Keratinocyte (primary cell): Measurements from ENCODE around the gene MS4A14. TPM values are rescaled to one million over a fixed set of nuclear protein-coding genes. Genes with fewer than 3 reads are reported as not detected.

Source experiments
- DNase-seq: peaks from one replicate; pipeline ENCODE4 v3.0.0-alpha.2; 2011; ENCODE audit warnings: low read depth, missing footprints, low spot score
- FAIRE-seq: peaks from 2 replicates; lab custom pipeline; 2011; peaks lifted over from hg19 to GRCh38; lab: Jason Lieb, UNC
- H2AFZ ChIP-seq: 2 replicates; pipeline ENCODE4 v1.6.0; 2012; ENCODE audit warnings: low read length, control low read depth, inconsistent platforms; ENCODE audit not compliant: control insufficient read depth
- H3K27ac ChIP-seq: 2 replicates; pipeline ENCODE4 v1.5.1; 2011; ENCODE audit warnings: low read length; ENCODE audit not compliant: control insufficient read depth, insufficient read depth
- H3K27me3 ChIP-seq: 3 replicates; pipeline ENCODE4 v1.6.0; 2011; ENCODE audit warnings: low read length; ENCODE audit not compliant: control insufficient read depth, insufficient read depth; ENCODE audit errors: extremely low read depth
- H3K36me3 ChIP-seq, 2 experiments: 2 replicates in 1 of 2; 3 replicates in 1 of 2; pipeline ENCODE4 v1.5.1; 2011; ENCODE audit warnings: low read length in 2 of 2, mild to moderate bottlenecking in 1 of 2; ENCODE audit not compliant: control insufficient read depth in 2 of 2, insufficient read depth in 2 of 2; ENCODE audit errors: extremely low read depth in 1 of 2
- H3K4me1 ChIP-seq: 3 replicates; pipeline ENCODE4 v1.5.1; 2011; ENCODE audit warnings: low read length; ENCODE audit not compliant: control insufficient read depth, insufficient read depth; ENCODE audit errors: extremely low read depth
- H3K4me2 ChIP-seq: 3 replicates; pipeline ENCODE4 v1.6.0; 2011; ENCODE audit warnings: low read depth, low read length; ENCODE audit not compliant: control insufficient read depth, insufficient read depth; ENCODE audit errors: extremely low read depth
- H3K4me3 ChIP-seq, 3 experiments: fragments of 200-600 bp in 1 of 3; sonication (generic) in 1 of 3; 2 replicates in 2 of 3; 3 replicates in 1 of 3; pipeline ENCODE4 v1.5.1; 2011 to 2016; ENCODE audit warnings: low read length in 3 of 3, mild to moderate bottlenecking in 3 of 3, control low read depth in 2 of 3, inconsistent platforms in 1 of 3, low read depth in 1 of 3, mixed read lengths in 1 of 3, mixed run types in 1 of 3, moderate library complexity in 1 of 3; ENCODE audit not compliant: control insufficient read depth in 2 of 3, insufficient read depth in 2 of 3; ENCODE audit errors: extremely low read depth in 1 of 3
- H3K79me2 ChIP-seq: 2 replicates; pipeline ENCODE4 v1.6.0; 2012; ENCODE audit warnings: low read length; ENCODE audit not compliant: control insufficient read depth, insufficient read depth
- H3K9ac ChIP-seq: 3 replicates; pipeline ENCODE4 v1.6.0; 2011; ENCODE audit warnings: low read length; ENCODE audit not compliant: control insufficient read depth, insufficient read depth; ENCODE audit errors: extremely low read depth
- H3K9me1 ChIP-seq: 3 replicates; pipeline ENCODE4 v1.6.0; 2011; ENCODE audit warnings: low read length; ENCODE audit not compliant: control insufficient read depth, insufficient read depth; ENCODE audit errors: extremely low read depth
- H3K9me3 ChIP-seq: 2 replicates; pipeline ENCODE4 v1.5.1; 2012; ENCODE audit warnings: low read depth, low read length; ENCODE audit not compliant: control insufficient read depth
- H4K20me1 ChIP-seq: 3 replicates; pipeline ENCODE4 v1.6.0; 2011; ENCODE audit warnings: low read length; ENCODE audit not compliant: control insufficient read depth, insufficient read depth; ENCODE audit errors: extremely low read depth
- CTCF ChIP-seq, 3 experiments: IDR thresholded peaks in 1 of 3; conservative IDR thresholded peaks in 1 of 3; optimal IDR thresholded peaks in 1 of 3; 2 replicates in 2 of 3; 3 replicates in 1 of 3; pipeline versions ENCODE3 to v1.5.1; 2011; ENCODE audit warnings: low read length in 3 of 3, mild to moderate bottlenecking in 3 of 3, moderate library complexity in 2 of 3, control low read depth in 1 of 3, inconsistent platforms in 1 of 3; ENCODE audit not compliant: insufficient read depth in 2 of 3; ENCODE audit errors: extremely low read depth in 1 of 3
- EZH2 ChIP-seq: IDR thresholded peaks from one replicate; pipeline ENCODE4 v1.6.1; 2012; ENCODE audit warnings: inconsistent platforms, mild to moderate bottlenecking, low read length, moderate library complexity
- dilution Hi-C: fragments of 300-500 bp; cut with MboI; formaldehyde crosslinking; loops from one replicate; pipeline ENCODE4 v1.7.0; 2020; ENCODE audit warnings: low sequenced_read_pairs; ENCODE audit not compliant: extremely low pct_ligation_motif_present
- polyA minus RNA-seq, 3 experiments: library from RNA; depleted of rRNA, polyadenylated mRNA; stranded (reverse); fragments of >200 nt; gene quantifications; 1 replicate in 1 of 3; 2 replicates in 1 of 3; 3 replicates in 1 of 3; pipeline ENCODE4 v1.2.3, GENCODE V29; 2011
- polyA plus RNA-seq, 5 experiments: library from polyadenylated mRNA; depleted of rRNA in 3 of 5; stranded (reverse) in 3 of 5; stranded (forward) in 1 of 5; unstranded in 1 of 5; fragments of >200 nt; gene quantifications; 1 replicate in 1 of 5; 2 replicates in 3 of 5; 3 replicates in 1 of 5; pipeline versions ENCODE4 v1.2.1 to v1.2.3, GENCODE V29; 2011 to 2012; ENCODE audit warnings: missing spikeins in 2 of 5, low read depth in 1 of 5, low replicate concordance in 1 of 5

MS4A14 gene
- not detected in 3 replicates for polyA plus RNA-seq
- polyA plus RNA-seq (2011; ENCODE audit: low read depth): not detected
- not detected in 2 replicates for polyA plus RNA-seq (2011; cell fraction: cytosol; rRNA removed)
- not detected in 2 replicates for polyA plus RNA-seq (2011; cell fraction: nucleus; rRNA removed)
- not detected in 2 replicates for polyA plus RNA-seq (2012; ENCODE audit: low replicate concordance)
- not detected in 3 replicates for polyA minus RNA-seq
- polyA minus RNA-seq (2011; cell fraction: cytosol; rRNA and poly(A)+ RNA removed): not detected
- polyA minus RNA-seq (2011; cell fraction: nucleus; rRNA and poly(A)+ RNA removed): not detected in 2 replicates

- no peaks in the 10 kb centered on the region for H3K79me2 ChIP-seq
- no peaks in the 10 kb centered on the region for H3K27me3 ChIP-seq
- H3K9me1 ChIP-seq: no peaks in the 10 kb centered on the region
- H3K4me1 ChIP-seq: no peaks in the 10 kb centered on the region
- FAIRE-seq: no peak
- H3K4me3 ChIP-seq: no peak within 1 kb of the TSS
- dilution Hi-C loops: no loop called here
- no peak for DNase-seq
- no peak within 1 kb of the TSS for H2AFZ ChIP-seq
- H3K36me3 ChIP-seq: no peaks in the 10 kb centered on the region
- H3K9me3 ChIP-seq: no peaks in the 10 kb centered on the region
- H4K20me1 ChIP-seq: no peaks in the 10 kb centered on the region
- no peak within 1 kb of the TSS for H3K9ac ChIP-seq
- H3K27ac ChIP-seq: no peak within 1 kb of the TSS
- no peak within 1 kb of the TSS for H3K4me2 ChIP-seq
- no peak for TF ChIP-seq EZH2
Measured at GRCh38 chr11:60396382-60396781, at the start of gene MS4A14. TSS of gene MS4A14 (plus strand) at chr11:60396459. CDS start at chr11:60396579, 120 bp downstream.

DNA sequence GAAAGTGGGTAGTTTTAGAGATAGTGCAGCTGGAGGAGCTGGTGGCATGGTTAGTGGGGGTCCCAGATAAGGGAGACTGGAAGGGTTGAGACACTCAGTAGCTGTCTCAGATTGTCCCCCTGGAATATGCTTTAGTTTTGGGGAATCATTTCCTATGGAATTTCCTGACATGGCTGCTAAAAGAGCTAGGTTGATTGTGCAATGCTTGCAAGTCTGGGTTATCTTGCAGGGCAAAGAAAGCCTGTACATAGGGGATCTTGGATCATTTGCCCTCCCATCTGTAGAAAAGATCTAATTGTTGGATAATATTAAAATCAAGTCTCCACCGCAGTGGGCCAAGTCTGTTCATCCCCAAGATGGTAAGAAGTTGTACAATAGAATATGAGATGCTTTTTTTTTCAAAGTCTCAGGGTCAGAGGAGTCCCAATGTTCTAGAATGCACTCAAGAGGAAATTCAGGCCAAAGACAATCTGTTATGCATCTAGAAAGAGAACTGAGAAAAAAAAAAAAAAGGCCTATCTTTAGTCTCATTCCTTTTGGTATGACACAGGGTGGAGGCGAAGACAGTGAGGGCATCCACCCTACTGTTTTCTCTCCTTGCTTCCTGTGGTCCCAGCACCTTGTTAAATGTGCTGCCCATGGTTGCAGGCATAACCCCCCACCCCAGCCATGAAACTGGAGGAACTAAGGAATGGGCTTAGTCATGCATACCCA, 49.0 kb upstream of the MS4A14 start:
- no peaks in the 10 kb centered on the region for H3K36me3 ChIP-seq
- no peak overlapping the region for H2AFZ ChIP-seq
- DNase-seq (no peak), FAIRE-seq (no peak)
- H3K27ac ChIP-seq: no peak overlapping the region
- dilution Hi-C loops: no loop called here
- H3K4me1 ChIP-seq: no peaks in the 10 kb centered on the region
- no peaks in the 10 kb centered on the region for H3K9me1 ChIP-seq
- no peaks in the 10 kb centered on the region for H3K79me2 ChIP-seq
- H3K4me2 ChIP-seq: no peak overlapping the region
- TF ChIP-seq CTCF (optimal IDR thresholded peaks at IDR 0.05 in 1 of 3, IDR thresholded peaks at IDR 0.05 in 1 of 3, conservative IDR thresholded peaks at IDR 0.05 in 1 of 3; ENCODE audit: extremely low read depth in 1 of 3, insufficient read depth in 2 of 3, low read length in 3 of 3) (no peak), EZH2 (no peak)
- H3K9ac ChIP-seq: no peak overlapping the region
- H4K20me1 ChIP-seq: no peaks in the 10 kb centered on the region
- H3K9me3 ChIP-seq: no peaks in the 10 kb centered on the region
- H3K4me3 ChIP-seq: no peak overlapping the region
- H3K27me3 ChIP-seq: no peaks in the 10 kb centered on the region
